Kidney (tissue), 14 donors: ENCODE data around the gene NRP1. TPM values are rescaled to one million over a fixed set of nuclear protein-coding genes. Genes with fewer than 3 reads are reported as not detected.
"Not testable (repeated sequence)": the region's sequence is repeated elsewhere in the genome, so short reads cannot be mapped to it uniquely, and the experiment has no call there.

Source experiments
- DNase-seq, 5 donors: peaks; one replicate each; pipeline ENCODE4 v3.0.0-alpha.2; 2013 to 2020
- FAIRE-seq: peaks from 2 replicates; lab custom pipeline; 2012; peaks lifted over from hg19 to GRCh38; lab: Jason Lieb, UNC
- H3K27ac ChIP-seq, 2 donors: one replicate each; pipeline ENCODE4 v1.7.0; 2013; ENCODE audit warnings: low read depth in 2 of 2, low read length in 2 of 2, inconsistent platforms in 1 of 2
- H3K27me3 ChIP-seq: one replicate; pipeline ENCODE4 v1.7.1; 2013; ENCODE audit warnings: low read length, inconsistent platforms; ENCODE audit not compliant: control insufficient read depth, insufficient read depth
- H3K36me3 ChIP-seq, 3 donors: one replicate each; pipeline versions ENCODE4 v1.7.0 to v1.7.1; 2013; ENCODE audit warnings: low read length in 3 of 3, control low read depth in 1 of 3, inconsistent platforms in 1 of 3; ENCODE audit not compliant: insufficient read depth in 3 of 3, control insufficient read depth in 2 of 3
- H3K4me1 ChIP-seq, 3 donors: one replicate each; pipeline versions ENCODE4 v1.7.0 to v1.7.1; 2013; ENCODE audit warnings: low read length in 3 of 3, inconsistent platforms in 1 of 3, low read depth in 1 of 3; ENCODE audit not compliant: control insufficient read depth in 2 of 3, insufficient read depth in 2 of 3
- H3K4me3 ChIP-seq, 3 donors: one replicate each; pipeline versions ENCODE4 v1.7.0 to v1.8.1; 2013; ENCODE audit warnings: low read length in 3 of 3, control low read depth in 1 of 3, inconsistent platforms in 1 of 3
- H3K9ac ChIP-seq, 3 donors: one replicate each; pipeline versions ENCODE4 v1.7.0 to v1.7.1; 2013; ENCODE audit warnings: low read length in 3 of 3, control low read depth in 1 of 3, inconsistent platforms in 1 of 3
- H3K9me3 ChIP-seq, 3 donors: one replicate each; pipeline versions ENCODE4 v1.7.0 to v1.7.1; 2013; ENCODE audit warnings: low read length in 3 of 3, control low read depth in 1 of 3, inconsistent platforms in 1 of 3; ENCODE audit not compliant: control insufficient read depth in 2 of 3, insufficient read depth in 1 of 3
- intact Hi-C: fragments of 100-400 bp; cut with DNase I; formaldehyde crosslinking; loops from one replicate; pipeline ENCODE4 v1.11.1; 2022
- polyA plus RNA-seq: library from polyadenylated mRNA; stranded (reverse); fragments of 350-450 nt; fragmentation: Illumina TruSeq; extraction: RNeasy Lipid Tissue Mini Kit (QIAGEN cat#74804); gene quantifications from one replicate; pipeline ENCODE4 v1.2.3, GENCODE V29; 2014; ENCODE audit warnings: low read depth, low replicate concordance; ENCODE audit not compliant: insufficient read depth
- total RNA-seq: library from RNA; stranded (reverse); fragmentation: NEBNext Ultra II Directional; extraction: Animal tissue kit (Norgen Biotek cat#: 25700); gene quantifications from one replicate; pipeline ENCODE4 v1.2.1, GENCODE V29; 2021
- TF ChIP-seq, protein P1 (sequence below): IDR thresholded peaks from 3 replicates; pipeline ENCODE4 v1.5.1; 2012; ENCODE audit warnings: mild to moderate bottlenecking, moderate library complexity, borderline replicate concordance; ENCODE audit not compliant: insufficient read depth; ENCODE audit errors: extremely low read depth
- donor health status: control.
- donor health status: control.
- donor health status: control.
- donor health status: control.
- donor health status: control.
- donor health status: DM: yes; HTN: yes; CAD: no.
- donor health status: Normal renal cell carcinoma (clear cell type).

The NRP1 gene
- total and polyA plus RNA-seq, 2 donors from 2014 or later: 40.5 to 243 TPM

DNA sequence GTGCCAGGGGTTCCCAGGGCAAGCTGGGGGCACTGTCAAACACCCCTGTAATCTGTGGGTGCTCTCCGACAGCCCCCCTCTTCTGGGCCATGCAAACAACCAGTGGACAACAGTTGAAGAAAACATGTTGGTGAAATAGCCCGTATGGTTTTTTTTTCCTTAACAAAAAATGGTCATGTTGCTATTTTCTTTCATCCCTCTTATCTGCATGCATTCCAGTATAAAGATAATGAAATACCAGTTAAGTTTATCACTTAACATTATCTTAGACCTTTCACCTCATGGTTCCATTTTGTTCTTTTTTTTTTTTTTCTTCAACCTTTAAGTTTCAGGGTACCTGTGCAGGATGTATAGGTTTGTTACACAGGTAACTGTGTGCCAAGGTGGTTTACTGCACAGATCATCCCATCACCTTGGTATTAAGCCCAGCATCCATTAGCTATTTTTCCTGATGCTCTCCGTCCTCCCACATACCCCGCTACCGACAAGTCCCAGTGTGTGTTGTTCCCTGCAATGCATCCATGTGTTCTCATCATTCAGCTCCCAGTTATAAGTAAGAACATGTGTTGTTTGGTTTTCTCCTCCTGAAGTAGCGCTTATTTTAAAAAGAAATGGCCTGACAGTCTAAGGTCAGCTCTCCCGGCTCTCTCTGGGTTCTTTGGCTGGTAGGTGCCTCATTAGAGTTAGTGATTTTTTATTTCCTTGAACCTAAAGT, 110.1 kb downstream of the NRP1 start:
- FAIRE-seq: no peak
- no peaks in the 10 kb centered on the region for H3K4me1 ChIP-seq

GRCh38 chr10:33223326-33224000, 111.0 kb downstream of the NRP1 start:
- TF ChIP-seq, protein P1, sequence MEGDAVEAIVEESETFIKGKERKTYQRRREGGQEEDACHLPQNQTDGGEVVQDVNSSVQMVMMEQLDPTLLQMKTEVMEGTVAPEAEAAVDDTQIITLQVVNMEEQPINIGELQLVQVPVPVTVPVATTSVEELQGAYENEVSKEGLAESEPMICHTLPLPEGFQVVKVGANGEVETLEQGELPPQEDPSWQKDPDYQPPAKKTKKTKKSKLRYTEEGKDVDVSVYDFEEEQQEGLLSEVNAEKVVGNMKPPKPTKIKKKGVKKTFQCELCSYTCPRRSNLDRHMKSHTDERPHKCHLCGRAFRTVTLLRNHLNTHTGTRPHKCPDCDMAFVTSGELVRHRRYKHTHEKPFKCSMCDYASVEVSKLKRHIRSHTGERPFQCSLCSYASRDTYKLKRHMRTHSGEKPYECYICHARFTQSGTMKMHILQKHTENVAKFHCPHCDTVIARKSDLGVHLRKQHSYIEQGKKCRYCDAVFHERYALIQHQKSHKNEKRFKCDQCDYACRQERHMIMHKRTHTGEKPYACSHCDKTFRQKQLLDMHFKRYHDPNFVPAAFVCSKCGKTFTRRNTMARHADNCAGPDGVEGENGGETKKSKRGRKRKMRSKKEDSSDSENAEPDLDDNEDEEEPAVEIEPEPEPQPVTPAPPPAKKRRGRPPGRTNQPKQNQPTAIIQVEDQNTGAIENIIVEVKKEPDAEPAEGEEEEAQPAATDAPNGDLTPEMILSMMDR: no peak

More for the DNA sequence above, 110.1 kb downstream of the NRP1 start:
- H3K36me3 ChIP-seq: peaks cover 11 to 38% (median 11%) of the 10 kb centered on the region in 3 donors
- no peak overlapping the region for H3K27ac ChIP-seq
- no peaks in the 10 kb centered on the region for H3K9me3 ChIP-seq
- no peak for DNase-seq
- no peak overlapping the region for H3K9ac ChIP-seq
- H3K27me3 ChIP-seq: no peaks in the 10 kb centered on the region
- intact Hi-C loops: no loop called here
- TF ChIP-seq, protein P1: no peak
- H3K4me3 ChIP-seq: no peak overlapping the region

DNA sequence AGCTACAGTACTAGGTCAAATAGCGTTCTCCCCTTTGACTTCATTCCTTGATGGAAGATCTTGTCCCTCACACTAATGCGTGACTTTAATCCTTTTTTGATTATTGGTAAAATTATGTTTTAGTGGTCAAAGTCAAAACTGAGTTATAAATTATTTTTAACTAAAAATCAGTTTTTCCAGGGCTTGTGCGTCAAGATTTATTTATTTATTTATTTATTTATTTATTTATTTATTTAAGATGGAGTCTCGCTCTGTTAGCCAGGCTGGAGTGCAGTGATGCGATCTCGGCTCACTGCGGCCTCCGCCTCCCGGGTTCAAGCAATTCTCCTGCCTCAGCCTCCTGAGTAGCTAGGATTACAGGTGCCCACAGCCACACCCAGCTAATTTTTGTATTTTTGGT, 112.2 kb downstream of the NRP1 start:
- DNase-seq, intact Hi-C loops, H3K9me3 ChIP-seq, H3K4me1 ChIP-seq, H3K9ac ChIP-seq, H3K4me3 ChIP-seq, H3K27me3 ChIP-seq, H3K27ac ChIP-seq, FAIRE-seq: not testable (repeated sequence)
- H3K36me3 ChIP-seq: peaks cover 15 to 45% (median 16%) of the 10 kb centered on the region in 3 donors

More at GRCh38 chr10:33223326-33224000, 111.0 kb downstream of the NRP1 start:
- Histone ChIP-seq H3K4me3 (no peak overlapping the region), H3K9ac (no peak overlapping the region), H3K4me1 (no peaks in the 10 kb centered on the region), H3K27ac (no peak overlapping the region), H3K9me3 (no peaks in the 10 kb centered on the region), H3K36me3 (peaks cover 15 to 43% (median 16%) of the 10 kb centered on the region in 3 donors), H3K27me3 (no peaks in the 10 kb centered on the region)
- DNase-seq (peak in 4 of 5 donors; percentile 83 to 94 (median 88)), FAIRE-seq (no peak)
- intact Hi-C loops: no loop called here

- Histone ChIP-seq H3K9ac (no peak overlapping the region), H3K4me3 (no peak overlapping the region), H3K4me1 (no peaks in the 10 kb centered on the region), H3K27me3 (no peaks in the 10 kb centered on the region), H3K36me3 (peaks cover 19 to 31% (median 20%) of the 10 kb centered on the region in 3 donors), H3K27ac (no peak overlapping the region), H3K9me3 (no peaks in the 10 kb centered on the region)
- TF ChIP-seq, protein P1: no peak
- no peak for FAIRE-seq
- no peak for DNase-seq
- intact Hi-C loops: no loop called here
These were observed 116.6 kb downstream of the NRP1 start for GRCh38 chr10:33217854-33218253.
